ENCODE results near the gene TNFRSF6B. TPM values are rescaled to one million over a fixed set of nuclear protein-coding genes. Genes with fewer than 3 reads are reported as not detected.

The TNFRSF6B gene
- total RNA-seq, 2 donors from 2014 or later = 9.9 to 13.8 TPM

DNA sequence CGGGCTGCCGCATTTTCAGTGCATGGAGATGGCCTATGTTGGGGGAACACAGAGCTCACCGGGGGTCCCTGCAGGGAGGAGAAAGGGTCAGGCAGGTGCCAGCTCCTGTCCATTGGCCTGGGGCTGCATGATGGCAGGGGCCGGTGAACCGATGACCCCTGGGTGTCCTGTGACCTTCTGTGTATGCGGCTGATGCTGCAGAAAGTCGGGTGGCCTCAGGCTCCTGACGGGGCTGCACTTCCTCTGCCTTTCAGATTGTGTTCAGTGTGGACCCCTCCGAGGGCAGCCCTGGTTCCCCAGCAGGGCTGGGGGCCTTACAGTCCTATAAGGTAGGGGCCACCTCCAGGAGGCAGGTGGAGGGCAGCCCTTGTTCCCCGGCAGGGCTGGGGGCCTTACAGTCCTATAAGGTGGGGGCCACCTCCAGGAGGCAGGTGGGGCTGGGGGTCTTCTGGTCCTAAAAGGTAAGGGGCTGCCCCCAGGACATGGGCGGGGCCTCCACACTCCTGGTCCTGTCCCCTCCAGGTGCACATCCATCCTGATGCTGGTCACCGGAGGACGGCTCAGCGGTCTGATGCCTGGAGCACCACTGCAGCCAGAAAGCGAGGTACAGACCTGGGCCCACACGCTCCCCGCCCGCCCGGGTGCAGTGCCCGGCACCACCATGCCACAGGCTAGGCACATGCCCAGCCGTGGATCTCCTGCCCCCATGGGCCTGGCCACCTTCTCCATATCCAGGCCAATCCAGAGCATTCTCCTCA lies 11.0 kb upstream of the TNFRSF6B start:
- Histone ChIP-seq H3K27ac (peak overlapping the region in 2 of 4 donors; percentile 73 to 77), H3K9me3 (no peaks in the 10 kb centered on the region), H3K27me3 (no peaks in the 10 kb centered on the region), H3K4me3 (no peak overlapping the region), H3K4me1 (peaks cover 30% of the 10 kb centered on the region), H3K36me3 (replicated peaks in 1 of 2; ENCODE audit: insufficient read depth in 1 of 2, low read depth in 2 of 2) (no peaks in the 10 kb centered on the region)
- WGBS, 2 donors = 80 to 86% methylated on average over 7 to 19 of the region's 21 CpGs
- DNase-seq = no peak
- TF ChIP-seq, protein P1, sequence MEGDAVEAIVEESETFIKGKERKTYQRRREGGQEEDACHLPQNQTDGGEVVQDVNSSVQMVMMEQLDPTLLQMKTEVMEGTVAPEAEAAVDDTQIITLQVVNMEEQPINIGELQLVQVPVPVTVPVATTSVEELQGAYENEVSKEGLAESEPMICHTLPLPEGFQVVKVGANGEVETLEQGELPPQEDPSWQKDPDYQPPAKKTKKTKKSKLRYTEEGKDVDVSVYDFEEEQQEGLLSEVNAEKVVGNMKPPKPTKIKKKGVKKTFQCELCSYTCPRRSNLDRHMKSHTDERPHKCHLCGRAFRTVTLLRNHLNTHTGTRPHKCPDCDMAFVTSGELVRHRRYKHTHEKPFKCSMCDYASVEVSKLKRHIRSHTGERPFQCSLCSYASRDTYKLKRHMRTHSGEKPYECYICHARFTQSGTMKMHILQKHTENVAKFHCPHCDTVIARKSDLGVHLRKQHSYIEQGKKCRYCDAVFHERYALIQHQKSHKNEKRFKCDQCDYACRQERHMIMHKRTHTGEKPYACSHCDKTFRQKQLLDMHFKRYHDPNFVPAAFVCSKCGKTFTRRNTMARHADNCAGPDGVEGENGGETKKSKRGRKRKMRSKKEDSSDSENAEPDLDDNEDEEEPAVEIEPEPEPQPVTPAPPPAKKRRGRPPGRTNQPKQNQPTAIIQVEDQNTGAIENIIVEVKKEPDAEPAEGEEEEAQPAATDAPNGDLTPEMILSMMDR (IDR thresholded peaks at IDR 0.05) = no peak
- no peak for TF ChIP-seq POLR2A (IDR thresholded peaks at IDR 0.05)
- ATAC-seq = no peak
- intact Hi-C loops (cut with DNase I) = no loop called here

DNA sequence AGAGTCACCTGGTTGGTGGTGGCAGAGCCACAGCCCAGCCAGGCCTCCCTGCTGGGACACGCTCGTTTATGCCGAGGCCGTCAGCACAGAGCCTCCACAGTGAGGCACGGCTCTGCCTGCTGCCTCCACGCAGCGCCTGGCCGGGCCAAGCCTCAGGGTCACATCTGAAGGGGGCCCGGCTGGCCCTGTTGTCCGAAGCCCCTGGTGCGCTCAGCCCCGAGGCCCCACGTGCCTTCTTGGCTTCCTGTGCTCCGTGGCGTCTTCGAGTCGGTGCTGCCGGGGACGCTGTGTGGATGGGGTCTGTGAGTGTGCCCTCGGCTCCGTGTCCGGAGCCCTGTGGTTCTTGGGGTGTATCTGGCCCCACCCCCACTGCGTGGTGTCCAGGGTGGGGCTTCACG lies 10.4 kb upstream of the TNFRSF6B start:
- no peak for TF ChIP-seq POLR2A (IDR thresholded peaks at IDR 0.05)
- TF ChIP-seq, protein P1 (IDR thresholded peaks at IDR 0.05) = no peak

DNA sequence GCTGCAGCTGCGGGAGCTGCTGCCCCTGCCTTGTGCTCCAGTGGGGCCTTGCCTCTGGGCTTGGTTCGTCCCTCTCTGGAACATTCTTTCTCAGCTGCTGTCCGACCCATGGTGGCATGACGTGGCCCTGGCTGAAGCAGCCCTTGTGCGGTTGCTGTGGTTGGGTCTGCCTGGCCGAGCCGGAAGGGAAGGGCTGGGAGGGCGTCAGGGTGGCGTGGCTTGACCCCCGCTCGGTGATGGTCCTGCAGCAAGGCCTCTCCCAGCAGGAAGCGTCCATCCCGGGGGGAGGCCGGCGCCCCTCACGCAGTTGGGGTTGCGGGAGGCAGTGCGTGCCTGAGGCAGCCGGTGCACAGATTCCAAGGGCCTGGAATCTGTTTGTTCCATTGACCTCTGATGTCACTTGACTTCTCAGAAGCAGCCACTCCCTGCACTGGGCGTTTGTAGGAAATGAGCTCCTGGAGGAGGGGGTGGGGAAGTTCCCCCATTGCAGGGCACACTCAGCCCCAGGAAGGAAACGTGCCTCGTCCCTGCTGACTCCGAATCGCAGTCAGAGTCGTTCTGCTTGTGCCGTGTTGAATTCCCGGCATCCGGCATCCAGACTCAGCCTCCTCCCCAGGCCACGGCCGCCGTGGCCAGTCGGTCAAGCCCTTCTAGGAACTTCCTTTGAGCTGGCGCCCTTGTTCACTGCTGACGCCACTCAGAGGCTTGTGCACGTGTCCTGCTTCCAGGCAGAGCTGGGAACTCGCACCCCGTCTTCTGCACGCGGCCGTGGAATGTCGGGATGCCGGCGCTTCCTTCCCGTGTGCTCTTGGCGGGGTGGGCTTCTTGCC lies 9.7 kb upstream of the TNFRSF6B start:
- intact Hi-C loops (cut with DNase I) = no loop called here
- Histone ChIP-seq H3K27ac (peak overlapping the region; percentile 6 to 77 (median 64)), H3K4me3 (no peak overlapping the region), H3K9me3 (no peaks in the 10 kb centered on the region), H3K27me3 (no peaks in the 10 kb centered on the region), H3K4me1 (peaks cover 26% of the 10 kb centered on the region), H3K36me3 (replicated peaks in 1 of 2; ENCODE audit: insufficient read depth in 1 of 2, low read depth in 2 of 2) (no peaks in the 10 kb centered on the region)
- DNase-seq = peak; percentile 30 to 75 (median 46)
- peak; percentile 54 for ATAC-seq
- no peak for TF ChIP-seq POLR2A (IDR thresholded peaks at IDR 0.05)
- TF ChIP-seq, protein P1 (IDR thresholded peaks at IDR 0.05) = no peak
- WGBS, 2 donors = 60 to 78% methylated on average over 10 to 37 of the region's 45 CpGs

More for the DNA sequence above, 10.4 kb upstream of the TNFRSF6B start:
- Histone ChIP-seq H3K9me3 (no peaks in the 10 kb centered on the region), H3K4me3 (no peak overlapping the region), H3K4me1 (peaks cover 30% of the 10 kb centered on the region), H3K36me3 (replicated peaks in 1 of 2; ENCODE audit: insufficient read depth in 1 of 2, low read depth in 2 of 2) (no peaks in the 10 kb centered on the region), H3K27me3 (no peaks in the 10 kb centered on the region), H3K27ac (peak overlapping the region; percentile 6 to 77 (median 60))
- intact Hi-C loops (cut with DNase I) = no loop called here
- WGBS, 2 donors = 88% methylated on average over 7 of the region's 24 CpGs; no CpG with 5 or more reads in 1 of the 2 donors
- DNase-seq (no peak), ATAC-seq (no peak)

DNA sequence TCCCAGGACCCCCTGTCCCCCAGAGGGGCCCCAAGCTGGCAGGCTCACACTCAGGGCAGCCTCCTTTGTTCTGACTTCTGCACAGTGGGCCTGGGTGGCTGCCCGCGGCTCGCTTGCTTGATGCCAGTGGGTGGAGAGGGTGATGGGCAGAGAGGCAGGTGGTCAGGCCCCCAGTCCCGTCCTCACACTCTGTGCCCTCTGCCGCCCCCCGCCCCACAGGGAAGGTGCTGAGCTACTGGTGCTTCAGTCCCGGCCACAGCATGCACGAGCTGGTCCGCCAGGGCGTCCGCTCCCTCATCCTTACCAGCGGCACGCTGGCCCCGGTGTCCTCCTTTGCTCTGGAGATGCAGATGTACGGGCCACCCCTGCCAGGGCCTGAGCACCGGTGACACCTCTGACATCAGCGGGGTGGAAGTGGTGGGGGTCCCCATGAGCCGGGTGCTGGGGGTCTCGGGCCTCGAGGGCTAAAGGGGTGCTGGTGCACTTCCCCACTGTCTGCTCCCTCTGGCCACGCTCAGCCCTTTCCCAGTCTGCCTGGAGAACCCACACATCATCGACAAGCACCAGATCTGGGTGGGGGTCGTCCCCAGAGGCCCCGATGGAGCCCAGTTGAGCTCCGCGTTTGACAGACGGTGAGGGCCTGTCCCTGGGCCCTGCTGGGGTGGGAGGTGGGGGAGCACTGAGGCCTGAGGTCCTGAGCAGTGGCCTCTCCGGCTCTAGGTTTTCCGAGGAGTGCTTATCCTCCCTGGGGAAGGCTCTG lies 8.9 kb upstream of the TNFRSF6B start:
- peak overlapping the region in 3 of 4 donors; percentile 54 to 77 (median 73) for H3K27ac ChIP-seq
- no peak overlapping the region for H3K4me3 ChIP-seq
- ATAC-seq = no peak
- H3K4me1 ChIP-seq = peaks cover 23% of the 10 kb centered on the region
- 86% methylated on average over 23 of the region's 29 CpGs; no CpG with 5 or more reads in 1 of the 2 donors for WGBS, 2 donors
- H3K36me3 ChIP-seq (replicated peaks in 1 of 2; ENCODE audit: insufficient read depth in 1 of 2, low read depth in 2 of 2) = no peaks in the 10 kb centered on the region
- intact Hi-C loops (cut with DNase I) = no loop called here
- DNase-seq = no peak
- TF ChIP-seq, protein P1 (IDR thresholded peaks at IDR 0.05) = no peak
- no peak for TF ChIP-seq POLR2A (IDR thresholded peaks at IDR 0.05)
- H3K27me3 ChIP-seq = no peaks in the 10 kb centered on the region
- no peaks in the 10 kb centered on the region for H3K9me3 ChIP-seq
